GM12875 (cell line): ENCODE data around the gene USH2A.

ENCODE experiments used
- H3K4me3 ChIP-seq: one replicate; pipeline ENCODE4 v1.5.1; 2011; ENCODE audit warnings: low read depth, low read length, control low read depth
- TF ChIP-seq, protein P1 (sequence below): IDR thresholded peaks from 2 replicates; pipeline ENCODE4 v1.5.1; 2011; ENCODE audit warnings: low read depth, mild to moderate bottlenecking, control low read depth, inconsistent platforms, low read length, moderate library complexity, borderline replicate concordance; ENCODE audit not compliant: insufficient read depth

The USH2A gene

DNA sequence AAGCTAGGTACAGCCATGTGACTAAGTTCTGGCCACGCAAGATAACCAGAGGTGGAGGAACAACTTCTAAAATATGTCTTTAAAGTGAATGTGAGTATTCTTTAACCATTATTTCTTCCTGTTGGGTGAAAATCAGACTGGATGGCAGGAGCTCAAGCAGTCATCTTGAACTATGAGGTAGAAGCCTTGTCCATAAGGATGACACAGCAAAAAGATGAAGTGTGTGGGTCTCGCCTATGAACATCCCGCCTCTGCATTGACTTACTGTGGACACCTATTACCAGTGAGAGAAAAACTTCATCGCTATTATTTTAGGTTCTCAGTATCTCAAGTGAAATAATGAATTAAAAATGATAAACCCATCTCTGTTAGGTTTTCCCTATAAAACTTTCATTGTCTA is 365.3 kb downstream of the USH2A start:
- TF ChIP-seq, protein P1, sequence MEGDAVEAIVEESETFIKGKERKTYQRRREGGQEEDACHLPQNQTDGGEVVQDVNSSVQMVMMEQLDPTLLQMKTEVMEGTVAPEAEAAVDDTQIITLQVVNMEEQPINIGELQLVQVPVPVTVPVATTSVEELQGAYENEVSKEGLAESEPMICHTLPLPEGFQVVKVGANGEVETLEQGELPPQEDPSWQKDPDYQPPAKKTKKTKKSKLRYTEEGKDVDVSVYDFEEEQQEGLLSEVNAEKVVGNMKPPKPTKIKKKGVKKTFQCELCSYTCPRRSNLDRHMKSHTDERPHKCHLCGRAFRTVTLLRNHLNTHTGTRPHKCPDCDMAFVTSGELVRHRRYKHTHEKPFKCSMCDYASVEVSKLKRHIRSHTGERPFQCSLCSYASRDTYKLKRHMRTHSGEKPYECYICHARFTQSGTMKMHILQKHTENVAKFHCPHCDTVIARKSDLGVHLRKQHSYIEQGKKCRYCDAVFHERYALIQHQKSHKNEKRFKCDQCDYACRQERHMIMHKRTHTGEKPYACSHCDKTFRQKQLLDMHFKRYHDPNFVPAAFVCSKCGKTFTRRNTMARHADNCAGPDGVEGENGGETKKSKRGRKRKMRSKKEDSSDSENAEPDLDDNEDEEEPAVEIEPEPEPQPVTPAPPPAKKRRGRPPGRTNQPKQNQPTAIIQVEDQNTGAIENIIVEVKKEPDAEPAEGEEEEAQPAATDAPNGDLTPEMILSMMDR: no peak
- H3K4me3 ChIP-seq: no peak overlapping the region

DNA sequence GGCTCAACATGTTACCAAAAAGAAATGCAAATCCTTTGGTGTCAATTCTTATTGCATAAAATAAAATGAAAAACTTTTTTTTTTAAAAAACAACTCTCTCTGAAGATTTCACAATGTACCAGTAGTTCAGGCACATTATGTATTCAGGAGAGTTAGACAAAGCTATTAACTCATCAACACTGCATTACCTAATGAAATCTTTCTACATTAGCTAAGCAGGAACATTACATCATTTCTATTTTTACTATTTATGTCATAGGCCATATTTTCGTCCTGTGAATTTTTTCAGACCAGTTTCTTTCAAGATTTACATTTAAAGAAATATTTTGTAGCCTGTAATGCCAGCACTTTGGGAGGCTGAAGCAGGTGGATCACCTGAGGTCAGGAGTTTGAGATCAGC is 366.2 kb downstream of the USH2A start:
- H3K4me3 ChIP-seq: no peak overlapping the region

DNA sequence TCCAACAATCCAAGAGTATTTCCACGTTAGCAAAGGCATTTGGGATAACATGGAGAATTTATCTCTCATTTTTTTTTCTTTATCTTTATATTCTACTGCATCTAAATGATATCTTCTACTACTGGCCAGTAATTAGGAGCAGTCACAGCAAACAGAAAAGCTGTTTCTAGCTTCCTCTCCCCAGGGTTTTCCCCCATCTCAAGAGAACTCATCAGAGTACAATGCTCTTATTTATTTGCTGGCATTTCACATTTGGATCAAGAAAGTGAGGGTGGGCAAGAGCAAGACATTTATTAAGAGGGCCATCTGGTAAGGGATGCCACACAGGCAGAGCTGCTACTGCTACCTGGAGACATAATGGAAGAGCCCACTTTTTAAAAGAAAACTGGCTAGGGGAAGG is 368.2 kb downstream of the USH2A start:
- TF ChIP-seq, protein P1: no peak
- H3K4me3 ChIP-seq: no peak overlapping the region

More for the DNA sequence above, 366.2 kb downstream of the USH2A start:
- TF ChIP-seq, protein P1: no peak

DNA sequence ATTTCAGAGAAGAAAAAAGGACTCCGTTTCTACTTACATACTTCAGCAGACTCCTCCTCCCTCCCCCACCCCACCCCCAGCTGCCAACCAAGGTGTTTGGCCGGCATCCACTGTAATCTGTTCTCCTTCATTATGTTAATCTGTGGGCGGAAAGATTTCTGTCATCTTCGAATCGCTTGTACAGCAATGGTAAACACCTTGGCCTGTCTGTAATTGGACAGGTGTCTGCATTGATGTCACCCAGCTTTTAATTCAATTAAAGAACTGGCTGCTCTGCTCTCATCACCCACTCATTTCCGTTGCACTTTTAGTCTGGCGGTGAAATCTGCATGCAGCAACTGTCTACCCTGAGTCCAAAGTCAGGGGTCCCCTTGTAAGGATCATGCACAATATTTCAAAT is 368.6 kb downstream of the USH2A start:
- H3K4me3 ChIP-seq: no peak overlapping the region
- TF ChIP-seq, protein P1: no peak

- no peak overlapping the region for H3K4me3 ChIP-seq
- TF ChIP-seq, protein P1: no peak
Measured at GRCh38 chr1:216051071-216051470, 372.2 kb downstream of the USH2A start.

DNA sequence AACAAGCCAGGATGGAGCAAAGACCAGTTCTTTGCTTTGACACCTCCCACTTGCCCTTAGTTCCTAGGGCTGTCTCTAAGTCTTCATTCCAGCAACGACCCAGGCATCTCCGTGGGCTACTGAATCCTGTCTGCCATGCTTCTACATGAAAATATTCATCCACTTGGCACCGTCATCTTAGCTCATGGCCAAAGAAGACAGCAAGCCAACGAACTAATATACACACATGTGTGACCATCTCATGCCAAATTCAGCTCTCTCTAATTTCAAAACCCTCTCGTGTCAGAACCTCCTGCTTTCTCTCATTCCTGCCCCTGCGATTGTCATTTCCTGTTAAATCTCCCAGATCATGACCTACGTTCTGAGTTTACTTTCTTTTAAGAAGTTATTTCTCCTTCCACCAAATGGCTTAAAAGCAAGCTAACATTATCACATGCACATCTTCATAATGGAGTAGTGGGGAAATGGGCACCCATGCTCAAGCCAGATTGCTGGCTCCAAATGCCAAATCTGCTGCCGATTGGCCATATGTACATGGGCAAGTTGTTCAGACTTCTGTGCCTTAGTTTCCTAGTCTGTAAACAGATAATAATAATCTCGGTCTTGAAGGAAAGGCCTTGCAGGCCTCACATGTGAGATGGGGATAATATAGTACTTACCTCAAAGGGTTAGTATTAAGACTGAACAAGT is 373.4 kb downstream of the USH2A start:
- TF ChIP-seq, protein P1: no peak
- H3K4me3 ChIP-seq: no peak overlapping the region

- no peak overlapping the region for H3K4me3 ChIP-seq
Measured at GRCh38 chr1:216047811-216048572, 375.3 kb downstream of the USH2A start.

More at GRCh38 chr1:216047811-216048572, 375.3 kb downstream of the USH2A start:
- TF ChIP-seq, protein P1: no peak
